ENCODE results near the gene KCNQ1. TPM values are rescaled to one million over a fixed set of nuclear protein-coding genes. Genes with fewer than 3 reads are reported as not detected.

KCNQ1 gene
- polyA plus RNA-seq, 1 of the 3 experiments (the other 2 are of a cell fraction), result 0.05 TPM

- POLR2A ChIA-PET, result no interaction called here
- H2AFZ ChIP-seq (ENCODE audit: low read depth), result no peak overlapping the region
- H3K27ac ChIP-seq (ENCODE audit: low read depth in 2 of 2, low read length in 1 of 2), result no peak overlapping the region
- no peak overlapping the region for H3K9ac ChIP-seq
- no peaks in the 10 kb centered on the region for H3K9me3 ChIP-seq
- WGBS (ENCODE audit: low lambda C conversion rate), result 38% methylated on average over 1 of the region's 1 CpG
- no peaks in the 10 kb centered on the region for H3K9me2 ChIP-seq
- H3K27me3 ChIP-seq (ENCODE audit: insufficient read depth), result no peaks in the 10 kb centered on the region
- H3K4me1 ChIP-seq (ENCODE audit: control insufficient read depth in 1 of 2, insufficient read depth in 2 of 2, low read depth in 1 of 2, low read length in 1 of 2), result no peaks in the 10 kb centered on the region; a peak in 1 of 4 replicates
- DNase-seq, result no peak
- CTCF ChIA-PET, result interaction anchor here (0.8 kb wide), 1 partner anchor 281 kb away, joined by 4 read pairs; no protein-coding TSS in a partner anchor
- TF ChIP-seq SIN3A (IDR thresholded peaks at IDR 0.05; ENCODE audit: borderline replicate concordance, low read depth, low read length) (no peak), GATA2 (CRISPR knock-in tag; IDR thresholded peaks at IDR 0.05) (no peak), ZBTB33 (IDR thresholded peaks at IDR 0.05; ENCODE audit: borderline replicate concordance, low read depth) (no peak)
- no peaks in the 10 kb centered on the region for H4K20me1 ChIP-seq (ENCODE audit: insufficient read depth)
- no peaks in the 10 kb centered on the region for H3F3A ChIP-seq (replicated peaks; ENCODE audit: insufficient read depth)
- no peak overlapping the region for H3K4me2 ChIP-seq
- H3K79me2 ChIP-seq (ENCODE audit: insufficient read depth), result no peaks in the 10 kb centered on the region
- no peaks in the 10 kb centered on the region for H3K36me3 ChIP-seq (replicated peaks in 1 of 2; ENCODE audit: control insufficient read depth in 1 of 2, insufficient read depth in 2 of 2, low read length in 1 of 2)
- no peak overlapping the region for H3K4me3 ChIP-seq (ENCODE audit: low read depth in 2 of 2, low read length in 1 of 2)
Observed at GRCh38 chr11:2813968-2814367, 369.2 kb downstream of the KCNQ1 start.

GRCh38 chr11:2814751-2815150 lies 369.9 kb downstream of the KCNQ1 start:
- H3F3A ChIP-seq (replicated peaks; ENCODE audit: insufficient read depth), result no peaks in the 10 kb centered on the region
- CTCF ChIA-PET, result interaction anchor here (0.8 kb wide), 1 partner anchor 282 kb away, joined by 4 read pairs; no protein-coding TSS in a partner anchor

More at GRCh38 chr11:2814751-2815150, 369.9 kb downstream of the KCNQ1 start:
- no peaks in the 10 kb centered on the region; a peak in 1 of 4 replicates for H3K4me1 ChIP-seq (ENCODE audit: control insufficient read depth in 1 of 2, insufficient read depth in 2 of 2, low read depth in 1 of 2, low read length in 1 of 2)
- H2AFZ ChIP-seq (ENCODE audit: low read depth), result no peak overlapping the region
- H3K4me2 ChIP-seq, result no peak overlapping the region
- no peaks in the 10 kb centered on the region for H3K36me3 ChIP-seq (replicated peaks in 1 of 2; ENCODE audit: control insufficient read depth in 1 of 2, insufficient read depth in 2 of 2, low read length in 1 of 2)
- no peaks in the 10 kb centered on the region for H3K27me3 ChIP-seq (ENCODE audit: insufficient read depth)
- DNase-seq, result no peak
- no peak overlapping the region for H3K27ac ChIP-seq (ENCODE audit: low read depth in 2 of 2, low read length in 1 of 2)
- no peaks in the 10 kb centered on the region for H3K9me3 ChIP-seq
- H3K4me3 ChIP-seq (ENCODE audit: low read depth in 2 of 2, low read length in 1 of 2), result no peak overlapping the region
- POLR2A ChIA-PET, result no interaction called here
- H3K9me2 ChIP-seq, result no peaks in the 10 kb centered on the region
- no peaks in the 10 kb centered on the region for H4K20me1 ChIP-seq (ENCODE audit: insufficient read depth)
- no peak for TF ChIP-seq CHD2 (IDR thresholded peaks at IDR 0.05; ENCODE audit: low read length, partially characterized antibody)
- no peak for TF ChIP-seq MXI1 (IDR thresholded peaks at IDR 0.05; ENCODE audit: low read depth, low read length)
- no peak for TF ChIP-seq MAX (IDR thresholded peaks at IDR 0.05; ENCODE audit: low read depth)
- TF ChIP-seq CTCF (IDR thresholded peaks at IDR 0.05), result no peak
- no peak for TF ChIP-seq TAF1 (IDR thresholded peaks at IDR 0.05; ENCODE audit: borderline replicate concordance, low read depth, low read length)
- TF ChIP-seq REST (IDR thresholded peaks at IDR 0.05; ENCODE audit: low read depth, low read length), result no peak
- TF ChIP-seq PBX3 (IDR thresholded peaks at IDR 0.05), result no peak
- no peak for TF ChIP-seq POLR2AphosphoS5 (IDR thresholded peaks at IDR 0.05; ENCODE audit: low read depth, low read length)
- TF ChIP-seq IRF3 (IDR thresholded peaks at IDR 0.05; ENCODE audit: low read depth, low read length), result no peak
- 0% methylated on average over 2 of the region's 5 CpGs for WGBS (ENCODE audit: low lambda C conversion rate)
- no peak overlapping the region for H3K9ac ChIP-seq
- no peaks in the 10 kb centered on the region for H3K79me2 ChIP-seq (ENCODE audit: insufficient read depth)

All from SK-N-SH (cell line).